Mesodermal cell (in vitro differentiated cells): ENCODE results near the gene CASP1.
"Not testable (repeated sequence)": the region's sequence is repeated elsewhere in the genome, so short reads cannot be mapped to it uniquely, and the experiment has no call there.

ENCODE experiments used
- H3K27ac ChIP-seq: 2 replicates; pipeline ENCODE4 v1.7.0; 2013; ENCODE audit warnings: mild to moderate bottlenecking, low read depth, low read length, moderate library complexity; ENCODE audit not compliant: severe bottlenecking
- H3K36me3 ChIP-seq: 2 replicates; pipeline ENCODE4 v1.7.1; 2013; ENCODE audit warnings: mild to moderate bottlenecking, low read length, moderate library complexity; ENCODE audit not compliant: control insufficient read depth, insufficient read depth
- H3K4me1 ChIP-seq: one replicate; pipeline ENCODE4 v1.7.1; 2013; ENCODE audit warnings: mild to moderate bottlenecking, low read length; ENCODE audit not compliant: insufficient read depth, control insufficient read depth, poor library complexity, severe bottlenecking
- H3K4me3 ChIP-seq: 2 replicates; pipeline ENCODE4 v1.7.0; 2013; ENCODE audit warnings: low read length, control low read depth, mild to moderate bottlenecking; ENCODE audit not compliant: insufficient read depth, poor library complexity, severe bottlenecking; ENCODE audit errors: extremely low read depth
- H3K9me3 ChIP-seq: 2 replicates; pipeline ENCODE4 v1.7.1; 2013; ENCODE audit warnings: mild to moderate bottlenecking, low read length, moderate library complexity; ENCODE audit not compliant: control insufficient read depth
- WGBS, 2 experiments: methylation state at CpG; one replicate each; pipeline ENCODE4 v1.1.5; 2013; ENCODE audit warnings: missing lambda C conversion rate in 2 of 2; ENCODE audit not compliant: insufficient coverage in 2 of 2; 5-methylcytosine and 5-hydroxymethylcytosine counted together

Gene CASP1

GRCh38 chr11:105070306-105070705, 35.4 kb upstream of the CASP1 start:
- Histone ChIP-seq H3K27ac (no peak overlapping the region), H3K4me3 (no peak overlapping the region), H3K9me3 (no peaks in the 10 kb centered on the region), H3K4me1 (no peaks in the 10 kb centered on the region), H3K36me3 (no peaks in the 10 kb centered on the region)
- WGBS, 2 experiments = 94 to 95% methylated on average over 4 of the region's 4 CpGs

GRCh38 chr11:105069749-105070148, 34.8 kb upstream of the CASP1 start:
- H3K4me3 ChIP-seq, H3K36me3 ChIP-seq, H3K9me3 ChIP-seq, H3K27ac ChIP-seq, H3K4me1 ChIP-seq: not testable (repeated sequence)
- WGBS, 2 experiments = no CpG with 5 or more reads among the region's 2 CpGs

GRCh38 chr11:105063245-105063941, 28.4 kb upstream of the CASP1 start:
- not testable (repeated sequence) for H3K4me1 ChIP-seq, H3K4me3 ChIP-seq, H3K36me3 ChIP-seq, H3K27ac ChIP-seq, H3K9me3 ChIP-seq
- 70 to 72% methylated on average over 6 to 7 of the region's 9 CpGs for WGBS, 2 experiments

GRCh38 chr11:105057432-105057831, 22.5 kb upstream of the CASP1 start:
- WGBS, 2 experiments = 56% methylated on average over 3 of the region's 4 CpGs; no CpG with 5 or more reads in 1 of the 2 experiments
- Histone ChIP-seq H3K27ac (no peak overlapping the region), H3K36me3 (no peaks in the 10 kb centered on the region), H3K4me1 (no peaks in the 10 kb centered on the region), H3K9me3 (no peaks in the 10 kb centered on the region), H3K4me3 (no peak overlapping the region)

- Histone ChIP-seq H3K36me3 (no peaks in the 10 kb centered on the region), H3K27ac (no peak overlapping the region), H3K4me3 (no peak overlapping the region), H3K9me3 (no peaks in the 10 kb centered on the region), H3K4me1 (peaks cover 8% of the 10 kb centered on the region)
- no CpG with 5 or more reads among the region's 1 CpG for WGBS, 2 experiments
Measured at GRCh38 chr11:105056446-105056845, 21.5 kb upstream of the CASP1 start.

- no peak overlapping the region for H3K4me3 ChIP-seq
- H3K27ac ChIP-seq = no peak overlapping the region
- no peaks in the 10 kb centered on the region for H3K36me3 ChIP-seq
- 100% methylated on average over 1 of the region's 2 CpGs for WGBS, 2 experiments
- peaks cover 12% of the 10 kb centered on the region for H3K4me1 ChIP-seq
- no peaks in the 10 kb centered on the region for H3K9me3 ChIP-seq
Measured at GRCh38 chr11:105054723-105055493, 20.0 kb upstream of the CASP1 start.

GRCh38 chr11:105052487-105052886, 17.5 kb upstream of the CASP1 start:
- no peaks in the 10 kb centered on the region for H3K36me3 ChIP-seq
- WGBS, 2 experiments = no CpG with 5 or more reads among the region's 3 CpGs
- peaks cover 14% of the 10 kb centered on the region for H3K4me1 ChIP-seq
- no peaks in the 10 kb centered on the region for H3K9me3 ChIP-seq
- H3K27ac ChIP-seq = no peak overlapping the region
- no peak overlapping the region for H3K4me3 ChIP-seq

GRCh38 chr11:105051559-105051958, 16.6 kb upstream of the CASP1 start:
- no peak overlapping the region for H3K27ac ChIP-seq
- 100% methylated on average over 1 of the region's 2 CpGs; no CpG with 5 or more reads in 1 of the 2 experiments for WGBS, 2 experiments

GRCh38 chr11:105049481-105049880, 14.5 kb upstream of the CASP1 start:
- Histone ChIP-seq H3K4me3 (no peak overlapping the region), H3K36me3 (no peaks in the 10 kb centered on the region), H3K4me1 (peaks cover 28% of the 10 kb centered on the region), H3K27ac (no peak overlapping the region), H3K9me3 (no peaks in the 10 kb centered on the region)
- 83 to 100% methylated on average over 1 of the region's 1 CpG for WGBS, 2 experiments

More at GRCh38 chr11:105051559-105051958, 16.6 kb upstream of the CASP1 start:
- Histone ChIP-seq H3K9me3 (no peaks in the 10 kb centered on the region), H3K36me3 (no peaks in the 10 kb centered on the region), H3K4me3 (no peak overlapping the region), H3K4me1 (peaks cover 17% of the 10 kb centered on the region)

GRCh38 chr11:105046898-105047579, 12.1 kb upstream of the CASP1 start:
- Histone ChIP-seq H3K27ac (peak overlapping the region; percentile 82), H3K9me3 (no peaks in the 10 kb centered on the region), H3K4me3 (no peak overlapping the region), H3K36me3 (no peaks in the 10 kb centered on the region), H3K4me1 (peaks cover 26% of the 10 kb centered on the region)
- WGBS, 2 experiments = 58 to 68% methylated on average over 4 of the region's 8 CpGs
